ENCODE results near the gene COL21A1. TPM values are rescaled to one million over a fixed set of nuclear protein-coding genes. Genes with fewer than 3 reads are reported as not detected.
A peak's percentile ranks its signal among the peaks of the same experiment; 100 is the strongest.

COL21A1 gene
- total RNA-seq, 1 donor from 2014 or later: 24.5 TPM

DNA sequence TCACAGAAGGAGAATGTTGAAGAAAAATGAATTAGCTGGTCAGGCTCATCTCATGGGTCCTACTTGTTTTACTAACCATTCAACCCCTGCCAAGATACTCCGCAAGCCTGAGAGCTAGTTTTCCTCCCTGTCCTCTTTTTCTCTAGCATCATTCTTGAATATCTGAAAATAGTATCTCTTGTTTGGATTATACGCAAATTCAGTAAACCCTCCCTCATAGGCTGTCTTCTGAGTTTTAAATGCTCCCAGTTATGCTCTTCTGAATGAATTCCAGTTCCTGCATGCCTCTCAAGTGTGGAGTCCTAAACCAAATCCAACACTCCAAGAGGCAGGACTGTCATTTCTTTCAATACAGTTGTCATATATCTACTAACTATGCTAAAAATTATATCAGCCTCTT lies 99.6 kb downstream of the COL21A1 start:
- intact Hi-C loops (cut with DNase I): no loop called here
- Histone ChIP-seq H3K27me3 (no peaks in the 10 kb centered on the region), H3K4me1 (peaks cover 0 to 26% of the 10 kb centered on the region in 2 donors), H3K36me3 (no peaks in the 10 kb centered on the region), H3K9me3 (no peaks in the 10 kb centered on the region), H3K4me3 (no peak overlapping the region), H3K27ac (peak overlapping the region; percentile 36 to 68)
- TF ChIP-seq, protein P1, sequence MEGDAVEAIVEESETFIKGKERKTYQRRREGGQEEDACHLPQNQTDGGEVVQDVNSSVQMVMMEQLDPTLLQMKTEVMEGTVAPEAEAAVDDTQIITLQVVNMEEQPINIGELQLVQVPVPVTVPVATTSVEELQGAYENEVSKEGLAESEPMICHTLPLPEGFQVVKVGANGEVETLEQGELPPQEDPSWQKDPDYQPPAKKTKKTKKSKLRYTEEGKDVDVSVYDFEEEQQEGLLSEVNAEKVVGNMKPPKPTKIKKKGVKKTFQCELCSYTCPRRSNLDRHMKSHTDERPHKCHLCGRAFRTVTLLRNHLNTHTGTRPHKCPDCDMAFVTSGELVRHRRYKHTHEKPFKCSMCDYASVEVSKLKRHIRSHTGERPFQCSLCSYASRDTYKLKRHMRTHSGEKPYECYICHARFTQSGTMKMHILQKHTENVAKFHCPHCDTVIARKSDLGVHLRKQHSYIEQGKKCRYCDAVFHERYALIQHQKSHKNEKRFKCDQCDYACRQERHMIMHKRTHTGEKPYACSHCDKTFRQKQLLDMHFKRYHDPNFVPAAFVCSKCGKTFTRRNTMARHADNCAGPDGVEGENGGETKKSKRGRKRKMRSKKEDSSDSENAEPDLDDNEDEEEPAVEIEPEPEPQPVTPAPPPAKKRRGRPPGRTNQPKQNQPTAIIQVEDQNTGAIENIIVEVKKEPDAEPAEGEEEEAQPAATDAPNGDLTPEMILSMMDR (IDR thresholded peaks at IDR 0.05): no peak
- no peak for DNase-seq (ENCODE audit: low spot score in 2 of 2)

GRCh38 chr6:56146086-56146485 lies 101.3 kb downstream of the COL21A1 start:
- TF ChIP-seq, protein P1 (IDR thresholded peaks at IDR 0.05): no peak
- Histone ChIP-seq H3K27ac (peak overlapping the region in 1 of 2 donors; percentile 28), H3K27me3 (no peaks in the 10 kb centered on the region), H3K36me3 (peaks cover 0 to 6% of the 10 kb centered on the region in 2 donors), H3K4me3 (no peak overlapping the region), H3K9me3 (no peaks in the 10 kb centered on the region), H3K4me1 (peaks cover 0 to 26% of the 10 kb centered on the region in 2 donors)
- intact Hi-C loops (cut with DNase I): no loop called here
- no peak for DNase-seq (ENCODE audit: low spot score in 2 of 2)

GRCh38 chr6:56145616-56146015 lies 101.8 kb downstream of the COL21A1 start:
- no peaks in the 10 kb centered on the region for H3K27me3 ChIP-seq
- H3K9me3 ChIP-seq: no peaks in the 10 kb centered on the region
- peaks cover 0 to 26% of the 10 kb centered on the region in 2 donors for H3K4me1 ChIP-seq
- no peak for DNase-seq (ENCODE audit: low spot score in 2 of 2)
- no peak overlapping the region for H3K27ac ChIP-seq
- H3K36me3 ChIP-seq: peaks cover 0 to 9% of the 10 kb centered on the region in 2 donors
- TF ChIP-seq, protein P1 (IDR thresholded peaks at IDR 0.05): no peak
- intact Hi-C loops (cut with DNase I): no loop called here
- H3K4me3 ChIP-seq: no peak overlapping the region

- Histone ChIP-seq H3K27me3 (no peaks in the 10 kb centered on the region), H3K9me3 (no peaks in the 10 kb centered on the region), H3K27ac (peak overlapping the region in 1 of 2 donors; percentile 4), H3K4me3 (no peak overlapping the region), H3K36me3 (peaks cover 0 to 12% of the 10 kb centered on the region in 2 donors), H3K4me1 (peaks cover 0 to 26% of the 10 kb centered on the region in 2 donors)
- no peak for DNase-seq (ENCODE audit: low spot score in 2 of 2)
- TF ChIP-seq, protein P1 (IDR thresholded peaks at IDR 0.05): no peak
- intact Hi-C loops (cut with DNase I): no loop called here
Observed at GRCh38 chr6:56144538-56145324, 102.6 kb downstream of the COL21A1 start.

- TF ChIP-seq, protein P1 (IDR thresholded peaks at IDR 0.05): no peak
Observed at GRCh38 chr6:56143796-56144195, 103.6 kb downstream of the COL21A1 start.

More at GRCh38 chr6:56143796-56144195, 103.6 kb downstream of the COL21A1 start:
- Histone ChIP-seq H3K9me3 (no peaks in the 10 kb centered on the region), H3K4me1 (peaks cover 0 to 26% of the 10 kb centered on the region in 2 donors), H3K27me3 (no peaks in the 10 kb centered on the region), H3K4me3 (no peak overlapping the region), H3K27ac (peak overlapping the region in 1 of 2 donors; percentile 4), H3K36me3 (peaks cover 0 to 19% of the 10 kb centered on the region in 2 donors)
- no peak for DNase-seq (ENCODE audit: low spot score in 2 of 2)
- intact Hi-C loops (cut with DNase I): no loop called here
